SK-N-SH (cell line): ENCODE data around the gene CCNC. TPM values are rescaled to one million over a fixed set of nuclear protein-coding genes. Genes with fewer than 3 reads are reported as not detected.

Experiments used
- CTCF ChIA-PET: fragments of 300-600, 350-600 bp; formaldehyde crosslinking; extraction: SDS; loops from one replicate; lab custom pipeline; 2021; lab: Yijun Ruan, JAX
- POLR2A ChIA-PET: fragments of 350-600 bp; sonication (Branson Sonifier 250); formaldehyde crosslinking; extraction: SDS; loops from one replicate; lab custom pipeline; 2020; ENCODE audit warnings: antibody characterized with exemption, inconsistent platforms; lab: Yijun Ruan, JAX
- DNase-seq: peaks from one replicate; pipeline ENCODE4 v3.0.0; 2012
- H2AFZ ChIP-seq: fragments of 200-600 bp; sonication (generic); 2 replicates; pipeline ENCODE4 v1.8.1; 2016; ENCODE audit warnings: antibody characterized with exemption, mild to moderate bottlenecking, low read depth
- H3F3A ChIP-seq: fragments of 200-600 bp; sonication (generic); replicated peaks from 2 replicates; pipeline ENCODE3; 2016; ENCODE audit warnings: antibody characterized with exemption, mild to moderate bottlenecking; ENCODE audit not compliant: insufficient read depth
- H3K27ac ChIP-seq, 2 experiments: fragments of 200-500 bp in 1 of 2; fragments of 200-600 bp in 1 of 2; sonication (Bioruptor generic) in 1 of 2; sonication (generic), shearing (Covaris generic) in 1 of 2; 2 replicates each; pipeline versions ENCODE4 v1.5.1 to v1.6.1; 2014 to 2016; ENCODE audit warnings: low read depth in 2 of 2, inconsistent platforms in 1 of 2, low read length in 1 of 2, mild to moderate bottlenecking in 1 of 2, mixed read lengths in 1 of 2
- H3K27me3 ChIP-seq: fragments of 200-600 bp; sonication (generic), shearing (Covaris generic); 2 replicates; pipeline ENCODE4 v1.6.1; 2016; ENCODE audit warnings: mixed run types; ENCODE audit not compliant: insufficient read depth
- H3K36me3 ChIP-seq, 2 experiments: fragments of 200-500 bp in 1 of 2; fragments of 200-600 bp in 1 of 2; sonication (Bioruptor generic) in 1 of 2; sonication (generic) in 1 of 2; replicated peaks in 1 of 2; 2 replicates each; pipeline versions ENCODE3 to v1.5.1; 2014 to 2016; ENCODE audit warnings: low read length in 1 of 2, mild to moderate bottlenecking in 1 of 2; ENCODE audit not compliant: insufficient read depth in 2 of 2, control insufficient read depth in 1 of 2
- H3K4me1 ChIP-seq, 2 experiments: fragments of 200-500 bp in 1 of 2; fragments of 200-600 bp in 1 of 2; sonication (Bioruptor generic) in 1 of 2; sonication (generic), shearing (Covaris generic) in 1 of 2; 2 replicates each; pipeline versions ENCODE4 v1.5.1 to v1.6.1; 2014 to 2016; ENCODE audit warnings: low read depth in 1 of 2, low read length in 1 of 2, mixed run types in 1 of 2; ENCODE audit not compliant: insufficient read depth in 2 of 2, control insufficient read depth in 1 of 2
- H3K4me2 ChIP-seq: fragments of 200-600 bp; sonication (generic), shearing (Covaris generic); 2 replicates; pipeline ENCODE4 v1.6.1; 2017; ENCODE audit warnings: mixed run types
- H3K4me3 ChIP-seq, 2 experiments: fragments of 200-500 bp in 1 of 2; fragments of 200-600 bp in 1 of 2; sonication (Bioruptor generic) in 1 of 2; sonication (generic), shearing (Covaris generic) in 1 of 2; 2 replicates each; pipeline versions ENCODE4 v1.5.1 to v1.8.1; 2014 to 2016; ENCODE audit warnings: low read depth in 2 of 2, inconsistent platforms in 1 of 2, low read length in 1 of 2, mild to moderate bottlenecking in 1 of 2, mixed read lengths in 1 of 2, moderate library complexity in 1 of 2
- H3K79me2 ChIP-seq: fragments of 200-600 bp; sonication (generic); 2 replicates; pipeline ENCODE4 v1.8.1; 2017; ENCODE audit warnings: mild to moderate bottlenecking; ENCODE audit not compliant: insufficient read depth
- H3K9ac ChIP-seq: fragments of 200-600 bp; sonication (generic); 2 replicates; pipeline ENCODE4 v1.6.1; 2017; ENCODE audit warnings: mixed run types
- H3K9me2 ChIP-seq: fragments of 200-600 bp; sonication (generic); 2 replicates; pipeline ENCODE4 v1.6.1; 2017; ENCODE audit warnings: mixed run types
- H3K9me3 ChIP-seq: fragments of 200-600 bp; sonication (generic); 2 replicates; pipeline ENCODE4 v1.6.1; 2017; ENCODE audit warnings: mixed run types, mild to moderate bottlenecking, moderate library complexity
- H4K20me1 ChIP-seq: fragments of 200-600 bp; sonication (generic); 2 replicates; pipeline ENCODE4 v1.6.1; 2017; ENCODE audit warnings: mild to moderate bottlenecking, mixed run types; ENCODE audit not compliant: insufficient read depth
- CHD2 ChIP-seq: fragments of 150-350 bp; IDR thresholded peaks from 2 replicates; pipeline ENCODE4 v1.6.1; 2018; ENCODE audit warnings: low read length; ENCODE audit not compliant: partially characterized antibody
- EZH2phosphoT487 ChIP-seq: fragments of 200-600 bp; sonication (generic); IDR thresholded peaks from 2 replicates; pipeline ENCODE4 v1.6.1; 2017; ENCODE audit warnings: low read depth, mixed run types, mild to moderate bottlenecking, antibody characterized with exemption, moderate library complexity, borderline replicate concordance
- FOXJ3 ChIP-seq: sonication (generic); formaldehyde crosslinking; IDR thresholded peaks from 2 replicates; pipeline ENCODE4 v1.5.1; 2020; ENCODE audit warnings: mild to moderate bottlenecking, missing genetic modification reagents
- FOXM1 ChIP-seq: IDR thresholded peaks from 2 replicates; pipeline ENCODE4 v1.4.0; 2012; ENCODE audit warnings: low read depth, mild to moderate bottlenecking
- GABPA ChIP-seq: IDR thresholded peaks from 2 replicates; pipeline ENCODE4 v1.4.0; 2012; ENCODE audit warnings: low read depth, mild to moderate bottlenecking
- MAX ChIP-seq: IDR thresholded peaks from 2 replicates; pipeline ENCODE4 v1.4.0; 2012; ENCODE audit warnings: low read depth
- POLR2AphosphoS5 ChIP-seq: IDR thresholded peaks from 2 replicates; pipeline ENCODE4 v1.6.1; 2012; ENCODE audit warnings: low read depth, low read length
- RAD21 ChIP-seq: IDR thresholded peaks from 2 replicates; pipeline ENCODE4 v1.6.1; 2012; ENCODE audit warnings: mild to moderate bottlenecking, low read length
- RCOR1 ChIP-seq: fragments of 150-350 bp; IDR thresholded peaks from 2 replicates; pipeline ENCODE4 v1.6.1; 2017; ENCODE audit warnings: antibody characterized with exemption, low read length
- RFX5 ChIP-seq: IDR thresholded peaks from 2 replicates; pipeline ENCODE4 v1.6.1; 2012; ENCODE audit warnings: mild to moderate bottlenecking, improper control_type of control experiment, low read length
- RXRA ChIP-seq: IDR thresholded peaks from 2 replicates; pipeline ENCODE4 v1.4.0; 2012; ENCODE audit warnings: low read depth, mild to moderate bottlenecking, borderline replicate concordance
- TCF12 ChIP-seq: IDR thresholded peaks from 2 replicates; pipeline ENCODE4 v1.4.0; 2012
- USF1 ChIP-seq: IDR thresholded peaks from 2 replicates; pipeline ENCODE4 v1.4.0; 2012; ENCODE audit warnings: low read depth, borderline replicate concordance
- YY1 ChIP-seq: IDR thresholded peaks from 2 replicates; pipeline ENCODE4 v1.4.0; 2012; ENCODE audit warnings: low read depth, mild to moderate bottlenecking
- ZBTB33 ChIP-seq: IDR thresholded peaks from 2 replicates; pipeline ENCODE4 v1.4.0; 2012; ENCODE audit warnings: low read depth, borderline replicate concordance
- WGBS: methylation state at CpG from one replicate; pipeline ENCODE4 v1.1.6; 2017; ENCODE audit warnings: low lambda C conversion rate; 5-methylcytosine and 5-hydroxymethylcytosine counted together
- polyA plus RNA-seq, 3 experiments: library from polyadenylated mRNA; depleted of rRNA; stranded (reverse); fragments of >200 nt; gene quantifications; 2 replicates each; pipeline ENCODE4 v1.2.3, GENCODE V29; 2012

The CCNC gene
- polyA plus RNA-seq, 1 of the 3 experiments (the other 2 are of a cell fraction) = 16.0 TPM

- TF ChIP-seq YY1 = no peak
- TF ChIP-seq EZH2phosphoT487 = 0 out of 2 replicates have a peak, but pooled peaks have one; percentile 31
- H3K4me3 ChIP-seq = no peak within 1 kb of the TSS
- no peak within 1 kb of the TSS for H2AFZ ChIP-seq
- peaks cover 5 to 8% of the 10 kb centered on the region in 2 experiments; a peak in 3 of 4 replicates for H3K4me1 ChIP-seq
- no peaks in the 10 kb centered on the region for H3K79me2 ChIP-seq
- no peaks in the 10 kb centered on the region for H3F3A ChIP-seq
- H3K9me3 ChIP-seq = no peaks in the 10 kb centered on the region
- POLR2A ChIA-PET = no interaction called here
- no peak within 1 kb of the TSS for H3K4me2 ChIP-seq
- 0% methylated on average over 13 of the region's 54 CpGs for WGBS
- CTCF ChIA-PET = interaction anchor here (0.8 kb wide), 1 partner anchor 25 kb away, joined by 3 read pairs; no protein-coding TSS in a partner anchor
- H3K9ac ChIP-seq = no peak within 1 kb of the TSS
- no peaks in the 10 kb centered on the region for H4K20me1 ChIP-seq
- H3K36me3 ChIP-seq = no peaks in the 10 kb centered on the region
- DNase-seq = no peak
- no peak within 1 kb of the TSS for H3K27ac ChIP-seq
- no peaks in the 10 kb centered on the region for H3K9me2 ChIP-seq
- peaks cover 91% of the 10 kb centered on the region for H3K27me3 ChIP-seq
Observed at GRCh38 chr6:99606656-99607415, 38.4 kb upstream of the CCNC start, which contains the start of gene PRDM13. PRDM13 (plus strand) TSS chr6:99606833; CDS start chr6:99607035, 202 bp downstream.

GRCh38 chr6:99605911-99606655 lies 37.6 kb upstream of the CCNC start:
- ChIA-PET POLR2A (no interaction called here), CTCF (interaction anchor here (0.8 to 2.7 kb wide), 6 partner anchors 7 to 24 kb away, joined by 3 to 18 read pairs (median 4); no protein-coding TSS in a partner anchor)
- 22% methylated on average over 16 of the region's 16 CpGs for WGBS

GRCh38 chr6:99605074-99605734 lies 36.7 kb upstream of the CCNC start:
- Histone ChIP-seq H3K9me2 (no peaks in the 10 kb centered on the region), H3K4me2 (no peak overlapping the region), H4K20me1 (no peaks in the 10 kb centered on the region), H3K4me3 (no peak overlapping the region), H3F3A (no peaks in the 10 kb centered on the region), H3K36me3 (no peaks in the 10 kb centered on the region), H3K79me2 (no peaks in the 10 kb centered on the region), H3K9ac (no peak overlapping the region), H3K4me1 (peaks cover 5 to 8% of the 10 kb centered on the region in 2 experiments; a peak in 3 of 4 replicates), H2AFZ (no peak overlapping the region), H3K27me3 (peaks cover 97% of the 10 kb centered on the region), H3K27ac (no peak overlapping the region), H3K9me3 (no peaks in the 10 kb centered on the region)
- POLR2A ChIA-PET = no interaction called here
- 15% methylated on average over 17 of the region's 20 CpGs for WGBS
- CTCF ChIA-PET = interaction anchor here (0.9 to 2.7 kb wide), 6 partner anchors 8 to 171 kb away, joined by 3 to 18 read pairs (median 4); no protein-coding TSS in a partner anchor
- no peak for DNase-seq
- no peak for TF ChIP-seq ZBTB33
- TF ChIP-seq POLR2AphosphoS5 = no peak
- no peak for TF ChIP-seq TCF12
- TF ChIP-seq RCOR1 = no peak
- TF ChIP-seq RXRA = no peak
- no peak for TF ChIP-seq USF1
- no peak for TF ChIP-seq FOXJ3
- no peak for TF ChIP-seq CHD2
- TF ChIP-seq YY1 = no peak
- no peak for TF ChIP-seq RAD21
- no peak for TF ChIP-seq RFX5
- TF ChIP-seq EZH2phosphoT487 = no peak; the same call in 1 of the 2 replicates
- TF ChIP-seq MAX = no peak

More at GRCh38 chr6:99605911-99606655, 37.6 kb upstream of the CCNC start:
- no peak for TF ChIP-seq POLR2AphosphoS5
- TF ChIP-seq FOXJ3 = no peak
- TF ChIP-seq FOXM1 = no peak
- no peak for TF ChIP-seq GABPA
- no peak for TF ChIP-seq RFX5
- TF ChIP-seq EZH2phosphoT487 = no peak
- TF ChIP-seq, all 33 proteins: peak for 0
- no peaks in the 10 kb centered on the region for H3K79me2 ChIP-seq
- peaks cover 99% of the 10 kb centered on the region for H3K27me3 ChIP-seq
- H2AFZ ChIP-seq = no peak overlapping the region
- H4K20me1 ChIP-seq = no peaks in the 10 kb centered on the region
- H3K4me3 ChIP-seq = no peak overlapping the region
- peaks cover 5 to 8% of the 10 kb centered on the region in 2 experiments; a peak in 3 of 4 replicates for H3K4me1 ChIP-seq
- no peaks in the 10 kb centered on the region for H3F3A ChIP-seq
- DNase-seq = no peak
- no peak overlapping the region for H3K27ac ChIP-seq
- no peaks in the 10 kb centered on the region for H3K36me3 ChIP-seq
- H3K9ac ChIP-seq = no peak overlapping the region
- H3K4me2 ChIP-seq = no peak overlapping the region
- no peaks in the 10 kb centered on the region for H3K9me3 ChIP-seq
- no peaks in the 10 kb centered on the region for H3K9me2 ChIP-seq
